ENCODE measurements around the gene MRPS18A.
"Not testable (repeated sequence)": the region's sequence is repeated elsewhere in the genome, so short reads cannot be mapped to it uniquely, and the experiment has no call there.

Gene MRPS18A

DNA sequence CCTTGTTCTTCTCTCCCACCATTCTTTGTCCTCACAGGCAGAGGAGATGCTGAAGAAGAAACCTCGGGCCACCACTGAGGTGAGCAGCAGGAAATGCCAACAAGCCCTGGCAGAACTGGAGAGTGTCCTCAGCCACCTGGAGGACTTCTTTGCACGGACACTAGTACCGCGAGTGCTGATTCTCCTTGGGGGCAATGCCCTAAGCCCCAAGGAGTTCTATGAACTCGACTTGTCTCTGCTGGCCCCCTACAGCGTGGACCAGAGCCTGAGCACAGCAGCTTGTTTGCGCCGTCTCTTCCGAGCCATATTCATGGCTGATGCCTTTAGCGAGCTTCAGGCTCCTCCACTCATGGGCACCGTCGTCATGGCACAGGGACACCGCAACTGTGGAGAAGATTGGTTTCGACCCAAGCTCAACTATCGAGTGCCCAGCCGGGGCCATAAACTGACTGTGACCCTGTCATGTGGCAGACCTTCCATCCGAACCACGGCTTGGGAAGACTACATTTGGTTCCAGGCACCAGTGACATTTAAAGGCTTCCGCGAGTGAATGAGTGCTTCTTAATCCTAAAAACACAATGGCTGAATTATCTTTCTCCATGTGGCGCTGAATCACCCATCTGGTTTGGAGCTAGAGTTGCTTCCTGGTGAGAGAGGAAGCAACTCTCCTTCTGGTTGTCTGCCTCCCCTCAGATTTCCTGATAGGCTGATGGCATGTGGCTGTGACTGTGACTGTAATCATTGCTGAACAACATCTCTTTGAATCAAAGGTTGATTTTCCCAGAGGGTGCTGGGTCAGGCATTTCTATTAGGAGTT lies 47.4 kb downstream of the MRPS18A start:
- no peak for FAIRE-seq
- no peak for DNase-seq (ENCODE audit: insufficient read length, low spot score)

DNA sequence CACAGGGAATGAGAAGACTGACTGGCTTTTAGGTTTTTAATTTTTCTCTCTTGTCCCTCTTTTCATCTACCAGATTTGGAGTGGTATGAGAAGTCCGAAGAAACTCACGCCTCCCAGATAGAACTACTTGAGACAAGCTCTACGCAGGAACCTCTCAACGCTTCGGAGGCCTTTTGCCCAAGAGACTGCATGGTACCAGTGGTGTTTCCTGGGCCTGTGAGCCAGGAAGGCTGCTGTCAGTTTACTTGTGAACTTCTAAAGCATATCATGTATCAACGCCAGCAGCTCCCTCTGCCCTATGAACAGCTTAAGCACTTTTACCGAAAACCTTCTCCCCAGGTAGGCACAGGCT lies 51.3 kb downstream of the MRPS18A start:
- FAIRE-seq (no peak), DNase-seq (ENCODE audit: insufficient read length, low spot score) (no peak)

DNA sequence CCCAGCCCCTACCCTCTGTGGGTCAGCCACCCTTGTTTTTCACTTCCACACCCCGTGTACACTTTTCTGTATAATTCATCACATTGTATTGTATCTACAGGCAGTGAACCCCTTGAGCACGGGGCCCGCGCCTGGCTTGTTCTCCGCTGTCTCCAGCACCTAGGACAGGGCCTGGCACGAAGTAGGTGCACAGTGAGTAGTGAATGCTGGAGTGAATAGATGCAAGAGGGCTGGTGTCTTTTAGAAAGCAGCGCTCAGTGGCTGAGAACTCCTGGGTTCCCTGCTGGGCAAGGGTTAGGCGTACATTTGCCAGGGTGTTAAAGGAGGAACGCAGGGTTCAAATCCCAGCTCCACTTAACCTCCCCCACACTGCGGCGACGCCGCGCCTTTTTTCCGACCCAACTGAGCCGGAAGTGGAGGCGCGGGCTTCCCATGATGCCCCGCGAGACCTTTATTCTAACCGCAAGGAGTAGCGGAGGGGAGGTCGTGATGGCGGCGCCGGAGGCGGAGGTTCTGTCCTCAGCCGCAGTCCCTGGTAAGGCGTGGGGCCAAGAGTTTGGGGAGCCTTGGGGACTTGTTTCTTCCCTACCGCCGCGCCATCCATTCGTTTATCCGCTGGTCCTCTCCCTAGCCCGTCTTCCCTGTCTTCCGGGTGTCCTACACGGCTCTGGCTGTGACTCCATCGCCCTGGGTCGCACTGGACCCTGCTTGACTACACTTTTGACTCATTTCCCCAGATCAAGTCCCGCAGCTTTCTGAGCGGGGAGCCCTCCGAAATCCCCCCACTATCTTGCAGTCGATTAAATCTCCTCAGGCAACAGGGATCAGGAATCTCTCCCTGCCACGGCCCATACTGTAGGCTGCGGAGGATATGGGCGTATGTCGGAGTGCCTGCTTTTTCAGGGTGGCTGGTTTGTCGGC lies 51.9 kb downstream of the MRPS18A start, which contains the start of gene MAD2L1BP:
Gene MAD2L1BP, plus strand, starts transcription at position 454 of the 921 bp plus-strand sequence. Its CDS starts 36 bp downstream, at position 490.
- DNase-seq (ENCODE audit: insufficient read length, low spot score) (no peak), FAIRE-seq (peak; percentile 87)

DNA sequence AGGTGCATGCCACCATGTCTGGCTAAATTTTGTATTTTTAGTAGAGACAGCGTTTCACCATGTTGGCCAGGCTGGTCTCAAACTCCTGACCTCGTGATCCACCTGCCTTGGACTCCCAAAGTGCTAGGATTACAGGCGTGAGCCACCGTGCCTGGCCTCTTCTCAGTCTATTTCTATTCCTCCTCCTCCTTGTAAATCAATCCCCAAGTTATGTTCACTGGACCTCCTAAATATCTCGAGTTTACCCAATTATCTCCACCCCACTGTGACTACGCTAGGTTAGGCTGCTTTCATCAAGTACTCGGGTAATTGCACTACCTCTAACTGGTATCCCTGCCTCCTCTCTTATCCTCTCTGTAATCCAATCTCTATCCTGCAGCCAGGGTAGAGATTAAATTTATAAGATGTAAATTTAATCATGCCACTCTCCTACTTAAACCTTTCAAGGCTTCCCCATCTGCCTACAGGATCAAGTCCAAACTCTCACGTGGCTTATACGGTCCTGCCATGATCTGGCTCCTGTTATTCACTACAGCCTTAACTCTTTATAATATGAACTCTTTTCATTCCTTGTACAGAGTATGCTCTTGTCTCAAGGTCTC lies 52.8 kb downstream of the MRPS18A start:
- DNase-seq (ENCODE audit: insufficient read length, low spot score) (no peak), FAIRE-seq (no peak)

DNA sequence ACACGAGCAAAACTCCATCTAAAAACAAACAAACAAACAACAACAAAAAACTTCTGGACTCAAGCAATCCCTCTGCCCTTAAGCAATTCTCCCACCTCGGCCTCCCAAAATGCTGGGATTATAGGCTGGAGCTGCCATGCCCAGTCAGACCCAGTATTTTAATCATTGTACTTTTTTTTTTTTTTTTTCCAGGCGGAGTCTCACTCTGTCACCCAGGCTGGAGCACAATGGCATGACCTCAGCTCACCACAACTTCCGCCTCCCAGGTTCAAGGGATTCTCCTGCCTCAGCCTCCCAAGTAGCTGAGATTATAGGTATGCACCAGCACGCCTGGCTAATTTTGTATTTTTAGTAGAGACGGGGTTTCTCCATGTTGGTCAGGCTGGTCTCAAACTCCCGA lies 54.6 kb downstream of the MRPS18A start:
- DNase-seq (ENCODE audit: insufficient read length, low spot score); FAIRE-seq: not testable (repeated sequence)

DNA sequence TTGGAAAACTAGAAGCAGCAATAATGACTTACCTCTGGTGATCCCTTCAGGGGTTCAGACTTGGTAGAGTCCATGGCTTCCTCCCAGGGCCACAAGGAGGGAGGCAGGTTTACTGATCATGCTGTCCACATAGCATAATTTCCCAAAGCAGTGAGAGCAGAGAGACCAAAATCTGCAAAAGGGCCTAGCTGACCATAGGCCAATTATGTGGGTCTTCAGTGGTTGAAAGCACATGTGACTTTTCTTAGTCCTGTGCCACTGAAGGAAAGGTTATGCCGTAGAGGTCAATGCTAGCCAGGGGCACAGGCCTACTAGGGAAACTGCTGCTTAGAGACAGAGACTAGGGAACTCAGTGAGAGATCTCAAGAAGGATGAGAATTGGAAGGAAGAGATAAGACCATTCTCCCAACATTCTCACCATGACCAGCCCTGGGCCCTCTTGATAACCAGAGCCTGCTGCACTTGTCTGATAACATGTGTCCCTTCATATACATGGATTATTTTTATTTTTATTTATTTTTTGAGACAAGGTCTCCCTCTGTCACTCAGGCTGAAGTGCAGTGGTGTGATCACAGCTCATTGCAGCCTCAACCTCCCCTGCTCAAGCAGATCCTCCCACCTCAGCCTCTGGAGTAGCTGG lies 56.5 kb downstream of the MRPS18A start:
- FAIRE-seq (no peak), DNase-seq (ENCODE audit: insufficient read length, low spot score) (no peak)

DNA sequence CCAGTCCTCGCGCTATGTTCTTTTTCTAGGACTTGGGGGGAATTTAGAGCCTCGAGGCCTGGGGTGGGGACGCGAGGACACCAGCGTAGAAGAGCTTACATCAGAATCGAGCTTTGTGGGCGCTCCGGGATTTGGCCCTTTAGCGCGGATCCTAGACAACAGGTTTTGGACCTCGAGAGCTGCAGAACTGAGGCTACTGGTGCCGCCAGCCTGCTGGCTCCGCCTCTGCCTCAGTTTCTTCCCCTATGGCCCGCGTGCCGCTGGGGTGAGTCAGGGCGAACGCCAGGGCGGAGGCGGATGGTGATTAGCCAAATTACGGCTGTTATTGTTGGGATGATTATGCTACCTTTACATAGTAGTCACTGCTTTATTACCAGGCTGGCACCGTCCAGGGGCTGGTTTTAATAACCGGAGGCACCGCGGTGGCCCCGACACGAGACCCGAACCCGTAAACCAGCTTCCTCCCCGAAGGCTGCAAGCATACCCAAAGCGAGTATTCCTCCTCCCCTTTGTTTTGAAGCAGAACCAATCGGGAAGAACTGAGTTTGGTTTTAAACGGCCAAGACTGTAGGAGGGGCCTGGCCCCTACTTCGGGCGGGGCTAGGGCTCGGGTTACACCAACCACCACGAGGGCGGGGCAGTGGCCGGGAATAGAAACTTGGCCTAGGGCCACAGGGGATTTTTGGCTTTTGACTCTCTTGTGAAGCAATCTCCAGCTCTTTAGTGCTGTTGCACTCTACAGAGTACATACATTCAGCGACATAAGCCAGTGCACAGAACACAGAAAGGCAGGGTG lies 57.9 kb downstream of the MRPS18A start:
- DNase-seq (ENCODE audit: insufficient read length, low spot score) (peak; percentile 88), FAIRE-seq (peak; percentile 99)

DNA sequence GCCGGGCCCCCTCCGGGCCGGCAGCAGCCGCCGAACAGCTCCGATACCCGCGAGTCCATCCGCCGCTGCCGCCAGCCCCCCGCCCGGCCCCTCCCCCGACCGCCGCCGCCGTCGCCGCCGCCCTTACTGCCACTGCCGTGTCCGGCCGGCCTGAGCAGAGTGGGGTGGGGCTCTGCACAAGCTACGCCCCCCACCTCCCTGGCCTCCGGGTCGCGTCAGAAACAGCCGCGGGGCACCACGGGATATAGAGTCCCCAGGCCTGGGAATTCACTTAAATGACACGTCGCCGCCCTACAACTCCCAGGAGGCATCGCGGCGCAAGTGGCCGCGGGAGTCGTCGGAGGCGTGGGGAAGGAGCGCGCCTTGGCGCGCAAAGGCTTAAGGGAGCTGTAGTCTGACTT lies 58.5 kb downstream of the MRPS18A start, which contains the start of gene GTPBP2:
Gene GTPBP2, minus strand, starts transcription at position 161 of the 401 bp plus-strand sequence. Its CDS starts 102 bp downstream, at position 59.
- peak; percentile 89 for DNase-seq (ENCODE audit: insufficient read length, low spot score)
- FAIRE-seq, result peak; percentile 95

DNA sequence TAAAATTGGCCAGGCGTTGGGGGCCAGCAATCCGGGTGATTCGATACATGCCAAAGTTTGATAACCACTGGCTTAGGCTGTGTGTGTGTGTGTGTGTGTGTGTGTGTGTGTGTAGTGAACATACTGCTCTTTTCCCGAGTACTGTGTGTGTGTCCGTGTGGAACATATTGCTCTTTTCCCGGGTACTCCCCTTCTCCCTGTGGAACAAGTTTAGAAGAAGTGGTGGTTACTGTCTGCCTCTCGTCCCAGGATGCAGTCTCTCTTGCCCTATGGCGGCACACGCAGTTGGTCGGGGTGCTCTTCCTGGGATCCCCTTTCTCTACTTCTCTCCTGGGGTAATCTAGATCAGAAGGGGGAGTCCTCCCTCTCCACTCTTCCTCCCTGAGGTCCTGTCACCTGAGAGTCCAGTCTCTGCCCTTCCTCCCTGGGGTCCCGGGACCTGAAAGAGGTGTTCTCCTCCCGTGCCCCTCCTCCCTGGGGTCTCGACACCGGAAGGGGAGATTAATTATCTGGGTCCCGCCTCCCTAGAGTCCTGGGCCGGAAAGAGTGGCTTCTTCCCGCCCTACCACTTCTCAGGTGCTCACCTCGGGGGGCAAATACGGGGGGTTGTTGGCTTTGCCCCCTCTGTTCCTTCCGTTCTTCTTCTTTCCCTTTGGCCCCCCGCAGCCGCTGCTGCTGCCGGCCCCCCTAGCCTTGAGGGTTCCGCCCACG lies 59.0 kb downstream of the MRPS18A start:
- FAIRE-seq, result peak; percentile 26
- no peak for DNase-seq (ENCODE audit: insufficient read length, low spot score)

DNA sequence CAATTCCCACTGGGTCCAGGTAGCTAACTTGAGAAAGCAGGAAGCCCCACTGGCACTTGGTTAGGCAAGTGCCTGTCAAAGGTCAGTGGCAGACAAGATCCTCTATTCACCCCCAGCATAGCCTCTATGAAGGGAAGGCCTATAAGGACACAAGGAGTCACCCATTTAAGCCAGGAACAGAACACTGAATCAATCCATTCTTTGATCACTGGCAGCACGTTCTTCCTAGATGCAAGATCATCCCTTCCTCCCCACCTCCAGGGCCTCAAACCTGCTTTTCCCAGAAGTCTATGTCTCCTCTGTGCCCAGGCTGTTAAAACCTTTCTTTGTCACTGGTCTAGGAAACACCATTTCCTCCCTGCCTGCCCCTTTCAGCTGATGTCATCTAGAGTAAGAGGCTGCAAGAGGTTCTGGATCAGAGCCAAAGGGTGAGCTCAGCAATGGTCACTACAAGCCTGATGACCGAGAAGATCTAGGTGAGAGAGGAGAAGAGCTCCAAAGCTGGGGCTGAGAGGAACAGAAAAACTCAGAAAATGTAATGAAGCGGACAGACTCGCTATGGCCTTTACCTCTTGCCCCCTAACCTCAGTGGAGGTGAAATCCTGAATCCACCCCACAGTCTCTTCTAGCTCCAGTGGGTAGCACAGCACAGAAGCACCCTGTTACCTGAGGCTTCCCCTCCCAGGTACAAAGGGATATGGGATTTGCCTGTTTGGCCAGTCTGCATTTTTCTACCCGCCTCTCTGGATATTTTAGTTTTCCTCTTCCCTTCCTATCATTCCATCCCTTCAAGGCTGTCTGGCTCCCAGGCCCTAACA lies 60.4 kb downstream of the MRPS18A start:
- FAIRE-seq (no peak), DNase-seq (ENCODE audit: insufficient read length, low spot score) (no peak)

DNA sequence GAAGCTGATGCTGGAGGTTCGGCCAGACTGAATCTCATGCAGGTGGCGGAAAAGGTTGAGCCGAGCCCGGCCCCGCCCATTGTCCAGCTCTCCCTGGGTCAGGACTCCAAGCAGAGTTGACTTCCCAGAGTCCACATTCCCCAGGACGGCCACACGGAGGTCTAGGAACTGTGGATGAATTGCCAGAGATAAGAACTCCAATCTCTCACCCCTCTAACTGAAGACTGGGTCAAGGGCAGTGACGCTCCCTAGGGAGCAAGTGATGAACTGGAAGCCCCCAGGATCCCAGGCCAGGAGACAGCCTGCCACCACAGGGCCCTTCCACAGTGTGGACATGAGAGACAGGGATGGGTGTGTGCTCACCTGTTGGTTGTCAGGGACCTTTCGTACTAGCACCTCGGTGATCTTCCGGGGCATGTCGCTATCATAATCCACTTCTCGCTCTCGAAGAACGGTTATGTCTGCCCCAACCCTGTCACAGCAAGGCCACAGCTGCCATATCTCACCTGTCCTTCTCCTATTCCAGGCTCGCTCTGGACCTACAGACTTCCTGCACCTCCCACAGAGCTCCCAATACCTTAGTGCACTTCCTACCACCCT lies 62.1 kb downstream of the MRPS18A start:
- no peak for FAIRE-seq
- DNase-seq (ENCODE audit: insufficient read length, low spot score), result no peak

DNA sequence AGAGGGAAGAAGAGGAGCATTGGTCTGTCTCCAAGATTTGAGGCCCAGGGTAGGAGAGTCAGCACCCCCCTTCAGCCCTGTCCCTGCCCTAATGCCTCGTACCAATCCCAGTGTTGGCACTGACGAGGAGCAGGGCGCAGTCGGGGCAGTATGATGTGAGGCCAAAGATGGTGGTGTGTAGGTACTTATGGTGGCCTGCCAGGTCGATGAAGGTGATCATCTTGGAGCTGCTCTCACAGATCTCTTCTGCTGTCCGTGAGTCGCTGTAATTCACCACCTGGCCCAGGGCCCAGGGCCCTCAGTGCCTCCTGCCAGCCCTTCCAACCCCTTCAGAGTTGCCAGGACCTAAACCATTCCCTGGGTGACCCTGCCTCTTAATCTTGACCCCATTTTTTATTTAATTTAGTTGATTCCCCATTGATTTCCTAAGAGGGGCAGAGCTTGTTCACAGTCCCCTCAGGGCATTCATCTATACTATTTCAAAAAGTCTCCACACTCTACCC lies 62.8 kb downstream of the MRPS18A start:
- no peak for FAIRE-seq
- no peak for DNase-seq (ENCODE audit: insufficient read length, low spot score)

DNA sequence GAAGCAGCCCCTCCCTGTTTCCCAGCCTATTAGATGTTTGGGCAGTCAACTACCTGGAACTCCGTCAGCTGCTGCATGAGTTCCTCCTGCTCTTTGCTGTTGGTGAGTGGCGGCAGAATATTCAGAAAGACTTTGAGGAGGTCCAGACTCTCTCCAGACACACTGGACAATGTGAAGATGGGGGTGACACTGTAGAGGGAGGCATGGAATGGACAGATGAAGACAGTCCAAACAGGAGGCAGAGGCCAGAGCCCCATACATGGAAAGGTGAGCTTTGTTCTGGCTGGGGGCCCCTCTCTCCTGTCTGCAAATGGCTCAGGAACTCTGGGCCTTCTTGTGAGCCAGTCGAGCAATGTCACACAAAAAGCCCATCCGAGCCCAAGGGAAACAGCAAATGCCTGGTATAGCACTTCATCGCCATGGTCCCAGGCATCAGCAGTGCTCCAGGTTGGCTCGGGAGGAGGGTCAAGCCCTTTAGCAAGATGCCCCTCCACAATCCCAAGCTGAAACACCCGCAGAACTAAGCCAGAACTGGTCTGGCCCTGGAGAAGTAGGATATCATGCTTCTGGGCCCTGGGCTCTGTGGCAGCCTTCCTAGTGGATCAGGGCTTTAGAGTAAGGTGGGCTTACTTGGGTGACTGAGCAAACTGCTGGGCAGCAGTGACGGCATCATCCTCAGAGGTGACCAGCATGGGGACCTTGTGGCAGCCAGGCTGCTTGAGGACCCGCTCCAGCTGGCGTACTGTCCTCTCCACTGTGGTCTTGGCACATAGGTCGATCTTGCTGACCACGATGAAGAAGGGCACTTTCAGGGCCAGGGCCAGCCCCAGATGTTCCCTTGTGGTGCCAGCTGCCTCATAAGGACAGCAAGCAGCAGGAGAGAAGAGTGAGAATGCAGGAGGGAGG lies 63.5 kb downstream of the MRPS18A start:
- FAIRE-seq (no peak), DNase-seq (ENCODE audit: insufficient read length, low spot score) (no peak)

DNA sequence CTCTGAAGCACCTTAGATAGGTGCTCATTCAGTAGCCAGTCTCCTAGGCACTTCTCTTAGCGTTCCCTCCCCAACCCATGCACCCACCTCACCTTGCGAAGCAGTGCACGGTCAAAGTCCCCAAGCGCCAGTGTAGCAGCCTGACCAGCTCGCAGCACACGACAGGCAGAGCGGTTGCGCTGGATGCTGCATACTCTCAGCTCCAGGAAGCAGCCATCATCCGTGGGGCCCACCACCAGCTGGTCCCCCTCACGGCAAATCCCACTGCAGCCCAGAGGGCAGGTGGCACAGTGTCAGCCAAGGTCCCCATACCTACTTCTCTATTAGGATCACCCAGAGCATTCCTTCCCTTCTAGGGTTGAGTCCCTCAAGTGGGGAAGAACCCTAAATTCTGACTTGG lies 65.0 kb downstream of the MRPS18A start:
- FAIRE-seq, result no peak
- no peak for DNase-seq (ENCODE audit: insufficient read length, low spot score)

DNA sequence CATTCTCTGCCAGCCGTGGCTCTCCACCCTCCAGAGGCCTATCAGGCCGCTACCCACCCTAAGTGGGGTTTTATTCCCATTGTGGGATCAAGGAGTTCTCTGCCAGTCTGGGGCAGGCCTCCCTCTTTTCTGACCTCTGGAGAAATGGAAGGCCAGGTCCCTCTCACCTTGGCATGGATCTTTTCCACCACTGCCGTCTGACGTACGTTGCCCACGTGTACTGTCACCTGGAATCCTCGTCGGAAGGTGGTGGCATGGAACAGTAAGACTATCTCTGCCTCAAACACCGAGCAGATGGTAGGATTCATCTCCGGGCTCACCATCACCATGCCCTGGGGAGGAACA lies 65.8 kb downstream of the MRPS18A start:
- no peak for FAIRE-seq
- DNase-seq (ENCODE audit: insufficient read length, low spot score), result no peak
